ENCODE results near the gene SLC39A8. TPM values are rescaled to one million over a fixed set of nuclear protein-coding genes. Genes with fewer than 3 reads are reported as not detected.
"Not testable (repeated sequence)": the region's sequence is repeated elsewhere in the genome, so short reads cannot be mapped to it uniquely, and the experiment has no call there.

SLC39A8 gene
- total RNA-seq, 1 experiment from 2014 or later: 13.2 TPM

DNA sequence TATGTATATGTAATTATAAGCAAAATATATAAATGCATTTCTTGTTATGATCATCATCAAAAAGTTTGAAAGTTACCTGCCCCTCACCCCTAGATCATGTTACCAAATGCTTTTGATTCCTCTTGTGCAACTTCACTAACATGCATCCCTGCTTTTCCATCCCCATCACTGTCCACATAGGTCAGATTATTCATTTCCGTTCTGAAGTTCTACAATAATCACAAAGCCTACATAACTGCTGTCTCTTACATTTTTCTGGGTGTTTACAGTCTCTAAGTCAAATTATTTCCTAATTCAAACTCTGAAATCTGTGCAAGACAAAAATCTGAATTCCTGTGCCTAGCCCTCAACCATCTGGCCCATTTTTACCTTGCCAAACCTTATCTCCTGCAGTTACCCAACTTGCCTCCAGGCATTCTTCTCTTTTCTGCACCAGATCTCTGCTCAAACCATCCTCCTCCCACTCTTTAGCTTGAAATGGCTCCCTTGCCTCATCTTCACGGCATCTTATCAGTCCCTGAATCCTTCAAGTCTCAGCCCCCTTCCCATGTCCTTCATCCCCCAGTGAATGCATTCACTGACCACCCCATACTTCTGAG is 42.4 kb upstream of the SLC39A8 start:
- Histone ChIP-seq H3K79me2 (ENCODE audit: insufficient read depth, low read length) (no peaks in the 10 kb centered on the region), H3K27ac (ENCODE audit: low read depth, low read length) (no peak overlapping the region), H3K4me2 (ENCODE audit: low read length) (no peak overlapping the region), H3K9me3 (ENCODE audit: control insufficient read depth in 1 of 2, insufficient read depth in 1 of 2, low read depth in 1 of 2, low read length in 2 of 2) (no peaks in the 10 kb centered on the region), H3K9me2 (ENCODE audit: insufficient read depth) (no peaks in the 10 kb centered on the region), H2AFZ (ENCODE audit: low read depth, low read length, poor library complexity, severe bottlenecking) (no peak overlapping the region), H3K27me3 (ENCODE audit: insufficient read depth, low read length) (no peaks in the 10 kb centered on the region), H4K20me1 (ENCODE audit: insufficient read depth) (no peaks in the 10 kb centered on the region), H3K4me3 (replicated peaks in 1 of 2; ENCODE audit: low read depth in 1 of 2, low read length in 2 of 2) (no peak overlapping the region), H3K4me1 (ENCODE audit: control insufficient read depth in 1 of 2, insufficient read depth in 2 of 2, low read length in 2 of 2) (peaks cover 0 to 5% of the 10 kb centered on the region in 2 experiments; a peak in 1 of 4 replicates), H3K9ac (ENCODE audit: low read length) (no peak overlapping the region), H3K36me3 (ENCODE audit: control insufficient read depth in 1 of 2, insufficient read depth in 2 of 2, low read length in 2 of 2) (no peaks in the 10 kb centered on the region)
- TF ChIP-seq ZNF274 (IDR thresholded peaks at IDR 0.05; ENCODE audit: low read depth, low read length): no peak
- TF ChIP-seq, protein P1, sequence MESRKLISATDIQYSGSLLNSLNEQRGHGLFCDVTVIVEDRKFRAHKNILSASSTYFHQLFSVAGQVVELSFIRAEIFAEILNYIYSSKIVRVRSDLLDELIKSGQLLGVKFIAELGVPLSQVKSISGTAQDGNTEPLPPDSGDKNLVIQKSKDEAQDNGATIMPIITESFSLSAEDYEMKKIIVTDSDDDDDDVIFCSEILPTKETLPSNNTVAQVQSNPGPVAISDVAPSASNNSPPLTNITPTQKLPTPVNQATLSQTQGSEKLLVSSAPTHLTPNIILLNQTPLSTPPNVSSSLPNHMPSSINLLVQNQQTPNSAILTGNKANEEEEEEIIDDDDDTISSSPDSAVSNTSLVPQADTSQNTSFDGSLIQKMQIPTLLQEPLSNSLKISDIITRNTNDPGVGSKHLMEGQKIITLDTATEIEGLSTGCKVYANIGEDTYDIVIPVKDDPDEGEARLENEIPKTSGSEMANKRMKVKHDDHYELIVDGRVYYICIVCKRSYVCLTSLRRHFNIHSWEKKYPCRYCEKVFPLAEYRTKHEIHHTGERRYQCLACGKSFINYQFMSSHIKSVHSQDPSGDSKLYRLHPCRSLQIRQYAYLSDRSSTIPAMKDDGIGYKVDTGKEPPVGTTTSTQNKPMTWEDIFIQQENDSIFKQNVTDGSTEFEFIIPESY (IDR thresholded peaks at IDR 0.05; ENCODE audit: extremely low read depth, insufficient replicate concordance, low read length): no peak
- TF ChIP-seq, protein P2, sequence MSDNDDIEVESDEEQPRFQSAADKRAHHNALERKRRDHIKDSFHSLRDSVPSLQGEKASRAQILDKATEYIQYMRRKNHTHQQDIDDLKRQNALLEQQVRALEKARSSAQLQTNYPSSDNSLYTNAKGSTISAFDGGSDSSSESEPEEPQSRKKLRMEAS (IDR thresholded peaks at IDR 0.05): no peak
- DNase-seq (ENCODE audit: low read depth, low spot score): no peak
- intact Hi-C loops (cut with micrococcal nuclease): no loop called here
- BruUV-seq (replicated peaks): no TSS peak
- ATAC-seq: no peak
- ChIA-PET CTCF (no interaction called here), RAD21 (ENCODE audit: low non-redundant PET in 1 of 2, low total read pairs in 2 of 2, uncharacterized antibody in 2 of 2, unreplicated experiment in 2 of 2) (no interaction called here), POLR2A (no interaction called here)

DNA sequence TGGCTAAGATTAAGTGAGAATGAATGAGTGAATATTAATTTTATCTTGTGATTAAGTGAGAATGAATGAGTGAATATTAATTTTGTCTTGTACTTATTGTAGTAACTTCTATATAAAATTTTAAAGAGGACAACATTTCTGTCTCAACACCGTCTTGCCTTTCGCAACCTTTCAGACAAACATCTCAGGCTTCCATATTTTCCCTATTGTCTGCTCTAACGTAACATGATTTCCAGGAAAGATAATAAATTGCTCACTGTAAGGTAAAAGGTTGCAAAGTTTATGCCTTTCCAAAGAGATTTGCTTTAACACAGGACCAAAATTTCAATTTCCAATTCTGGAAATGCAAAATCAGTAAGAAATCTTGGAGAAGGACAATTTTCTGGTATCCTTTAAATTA is 41.7 kb upstream of the SLC39A8 start:
- no TSS peak for BruUV-seq (replicated peaks)
- TF ChIP-seq JUND (IDR thresholded peaks at IDR 0.05) (no peak), EZH2 (IDR thresholded peaks at IDR 0.05) (no peak), FOSL1 (IDR thresholded peaks at IDR 0.05; ENCODE audit: low read depth) (no peak), ELF1 (IDR thresholded peaks at IDR 0.05; ENCODE audit: borderline replicate concordance, low read depth) (no peak), POLR2A (IDR thresholded peaks at IDR 0.05; ENCODE audit: borderline replicate concordance, extremely low read depth, insufficient read depth, insufficient read length) (no peak)
- no peaks in the 10 kb centered on the region for H3K36me3 ChIP-seq (ENCODE audit: control insufficient read depth in 1 of 2, insufficient read depth in 2 of 2, low read length in 2 of 2)
- H3K27ac ChIP-seq (ENCODE audit: low read depth, low read length): no peak overlapping the region
- H3K4me3 ChIP-seq (replicated peaks in 1 of 2; ENCODE audit: low read depth in 1 of 2, low read length in 2 of 2): no peak overlapping the region
- H3K4me1 ChIP-seq (ENCODE audit: control insufficient read depth in 1 of 2, insufficient read depth in 2 of 2, low read length in 2 of 2): peaks cover 0 to 5% of the 10 kb centered on the region in 2 experiments; a peak in 1 of 4 replicates
- intact Hi-C loops (cut with micrococcal nuclease): no loop called here
- no peaks in the 10 kb centered on the region for H3K79me2 ChIP-seq (ENCODE audit: insufficient read depth, low read length)
- no peaks in the 10 kb centered on the region for H3K9me3 ChIP-seq (ENCODE audit: control insufficient read depth in 1 of 2, insufficient read depth in 1 of 2, low read depth in 1 of 2, low read length in 2 of 2)
- H3K27me3 ChIP-seq (ENCODE audit: insufficient read depth, low read length): no peaks in the 10 kb centered on the region
- ChIA-PET CTCF (no interaction called here), POLR2A (no interaction called here), RAD21 (ENCODE audit: low non-redundant PET in 1 of 2, low total read pairs in 2 of 2, uncharacterized antibody in 2 of 2, unreplicated experiment in 2 of 2) (no interaction called here)
- H3K4me2 ChIP-seq (ENCODE audit: low read length): no peak overlapping the region
- H3K9me2 ChIP-seq (ENCODE audit: insufficient read depth): no peaks in the 10 kb centered on the region
- ATAC-seq (no peak), DNase-seq (ENCODE audit: low read depth, low spot score) (no peak)
- no peak overlapping the region for H3K9ac ChIP-seq (ENCODE audit: low read length)
- no peak overlapping the region for H2AFZ ChIP-seq (ENCODE audit: low read depth, low read length, poor library complexity, severe bottlenecking)
- H4K20me1 ChIP-seq (ENCODE audit: insufficient read depth): no peaks in the 10 kb centered on the region

DNA sequence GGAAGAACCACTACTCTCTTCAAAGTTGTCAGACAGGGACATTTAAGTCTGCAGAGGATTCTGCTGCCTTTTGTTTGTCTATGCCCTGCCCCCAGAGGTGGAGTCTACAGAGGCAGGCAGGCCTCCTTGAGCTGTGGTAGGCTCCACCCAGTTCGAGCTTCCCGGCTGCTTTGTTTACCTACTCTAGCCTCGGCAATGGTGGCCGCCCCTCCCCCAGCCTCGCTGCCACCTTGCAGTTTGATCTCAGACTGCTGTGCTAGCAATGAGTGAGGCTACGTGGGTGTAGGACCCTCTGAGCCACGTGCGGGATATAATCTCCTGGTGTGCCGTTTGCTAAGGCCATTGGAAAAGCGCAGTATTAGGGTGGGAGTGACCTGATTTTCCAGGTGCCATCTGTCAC is 35.0 kb upstream of the SLC39A8 start:
- intact Hi-C loops (cut with micrococcal nuclease); H3K4me1 ChIP-seq (ENCODE audit: control insufficient read depth in 1 of 2, insufficient read depth in 2 of 2, low read length in 2 of 2); H3K9me2 ChIP-seq (ENCODE audit: insufficient read depth); H2AFZ ChIP-seq (ENCODE audit: low read depth, low read length, poor library complexity, severe bottlenecking); BruUV-seq (replicated peaks); H3K4me3 ChIP-seq (replicated peaks in 1 of 2; ENCODE audit: low read depth in 1 of 2, low read length in 2 of 2); H3K27ac ChIP-seq (ENCODE audit: low read depth, low read length); H3K9ac ChIP-seq (ENCODE audit: low read length); H3K9me3 ChIP-seq (ENCODE audit: control insufficient read depth in 1 of 2, insufficient read depth in 1 of 2, low read depth in 1 of 2, low read length in 2 of 2); H3K79me2 ChIP-seq (ENCODE audit: insufficient read depth, low read length); DNase-seq (ENCODE audit: low read depth, low spot score); H3K27me3 ChIP-seq (ENCODE audit: insufficient read depth, low read length); H4K20me1 ChIP-seq (ENCODE audit: insufficient read depth); H3K4me2 ChIP-seq (ENCODE audit: low read length); ATAC-seq; H3K36me3 ChIP-seq (ENCODE audit: control insufficient read depth in 1 of 2, insufficient read depth in 2 of 2, low read length in 2 of 2); CTCF ChIA-PET; RAD21 ChIA-PET (ENCODE audit: low non-redundant PET in 1 of 2, low total read pairs in 2 of 2, uncharacterized antibody in 2 of 2, unreplicated experiment in 2 of 2); POLR2A ChIA-PET: not testable (repeated sequence)
